ENCODE measurements around the gene PLXNC1.

The PLXNC1 gene

DNA sequence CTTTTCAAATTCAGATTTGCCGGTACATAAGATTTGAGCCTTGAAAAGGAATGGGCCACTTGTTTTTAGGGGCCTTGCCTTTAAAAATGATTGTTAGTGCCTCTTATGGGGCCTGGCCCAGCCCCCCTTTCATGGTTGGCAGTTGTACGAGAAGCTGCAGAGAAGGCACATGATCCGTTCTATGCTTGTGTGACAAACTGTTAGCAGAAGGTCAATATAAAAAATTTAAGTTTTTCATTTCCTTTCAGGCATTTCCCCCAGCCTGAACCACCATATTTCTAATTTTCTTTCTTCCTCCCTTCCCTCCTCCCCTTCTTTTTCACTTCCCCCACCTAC lies 119.1 kb downstream of the PLXNC1 start:
- no peak for TF ChIP-seq ZFX (IDR thresholded peaks at IDR 0.05)
- TF ChIP-seq, protein P1, sequence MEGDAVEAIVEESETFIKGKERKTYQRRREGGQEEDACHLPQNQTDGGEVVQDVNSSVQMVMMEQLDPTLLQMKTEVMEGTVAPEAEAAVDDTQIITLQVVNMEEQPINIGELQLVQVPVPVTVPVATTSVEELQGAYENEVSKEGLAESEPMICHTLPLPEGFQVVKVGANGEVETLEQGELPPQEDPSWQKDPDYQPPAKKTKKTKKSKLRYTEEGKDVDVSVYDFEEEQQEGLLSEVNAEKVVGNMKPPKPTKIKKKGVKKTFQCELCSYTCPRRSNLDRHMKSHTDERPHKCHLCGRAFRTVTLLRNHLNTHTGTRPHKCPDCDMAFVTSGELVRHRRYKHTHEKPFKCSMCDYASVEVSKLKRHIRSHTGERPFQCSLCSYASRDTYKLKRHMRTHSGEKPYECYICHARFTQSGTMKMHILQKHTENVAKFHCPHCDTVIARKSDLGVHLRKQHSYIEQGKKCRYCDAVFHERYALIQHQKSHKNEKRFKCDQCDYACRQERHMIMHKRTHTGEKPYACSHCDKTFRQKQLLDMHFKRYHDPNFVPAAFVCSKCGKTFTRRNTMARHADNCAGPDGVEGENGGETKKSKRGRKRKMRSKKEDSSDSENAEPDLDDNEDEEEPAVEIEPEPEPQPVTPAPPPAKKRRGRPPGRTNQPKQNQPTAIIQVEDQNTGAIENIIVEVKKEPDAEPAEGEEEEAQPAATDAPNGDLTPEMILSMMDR (conservative IDR thresholded peaks at IDR 0.05) = no peak
- H3K27ac ChIP-seq = no peak overlapping the region

DNA sequence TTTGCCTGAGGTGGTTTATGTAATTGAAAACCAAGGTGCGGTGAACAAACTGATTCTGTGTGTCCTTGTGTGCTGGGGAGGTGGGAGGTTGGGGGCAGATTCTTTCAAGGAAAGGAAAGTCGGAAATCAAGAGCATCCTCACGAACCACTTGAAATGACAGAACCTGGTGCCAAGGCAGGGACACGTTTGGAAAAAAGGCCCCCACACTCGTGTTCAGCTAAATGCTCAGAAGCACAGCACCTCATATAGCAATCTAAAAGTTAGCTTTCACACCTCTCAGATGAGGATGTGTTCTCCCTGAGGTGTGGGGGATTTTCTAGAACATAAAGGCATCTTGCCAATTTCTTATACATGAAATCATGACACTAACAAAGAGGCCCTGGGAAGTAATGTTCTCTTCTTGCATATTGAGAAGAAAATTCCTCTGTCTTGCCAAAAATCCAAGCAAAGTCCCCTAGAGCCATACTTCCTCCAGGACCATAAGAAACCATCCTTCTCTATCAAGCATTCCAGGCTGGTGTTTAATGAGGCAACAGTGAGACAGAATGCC lies 119.6 kb downstream of the PLXNC1 start:
- TF ChIP-seq ZFX (IDR thresholded peaks at IDR 0.05) = no peak
- TF ChIP-seq, protein P1 (conservative IDR thresholded peaks at IDR 0.05) = no peak
- H3K27ac ChIP-seq = no peak overlapping the region

DNA sequence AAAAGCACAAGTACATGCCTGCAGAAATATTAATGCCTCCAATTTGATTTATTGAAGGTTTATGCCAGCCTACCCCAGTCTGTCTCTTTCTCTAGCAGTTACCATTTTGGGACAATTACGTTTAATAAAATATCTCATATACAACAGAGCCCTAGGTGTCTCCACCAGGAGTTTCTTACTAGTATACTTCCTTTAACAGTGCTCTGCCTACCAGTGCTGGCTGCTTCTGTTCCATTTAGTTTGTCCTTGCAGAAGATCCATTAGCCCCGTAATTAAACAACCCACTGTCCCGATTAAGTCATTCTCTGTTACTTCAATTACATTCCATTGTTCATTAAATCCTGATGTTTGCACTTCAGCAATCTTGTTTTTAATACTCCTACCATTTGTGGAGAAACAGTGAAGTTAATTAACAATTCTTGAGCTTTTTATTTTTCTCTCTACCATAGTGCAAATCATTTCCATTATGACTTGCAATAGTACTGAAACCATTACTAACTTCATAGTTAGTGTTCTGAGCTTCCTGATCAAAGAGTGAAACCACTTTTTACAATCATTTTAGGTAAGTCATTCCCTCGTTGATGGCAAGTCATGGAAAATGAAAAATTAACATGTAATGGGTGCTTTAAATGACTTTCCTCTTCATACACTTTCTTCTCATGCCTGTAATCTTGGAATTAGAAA lies 121.1 kb downstream of the PLXNC1 start:
- TF ChIP-seq ZFX (IDR thresholded peaks at IDR 0.05) = no peak
- TF ChIP-seq, protein P1 (conservative IDR thresholded peaks at IDR 0.05) = no peak
- no peak overlapping the region for H3K27ac ChIP-seq

- TF ChIP-seq, protein P1 (conservative IDR thresholded peaks at IDR 0.05) = no peak
- TF ChIP-seq ZFX (IDR thresholded peaks at IDR 0.05) = no peak
- H3K27ac ChIP-seq = no peak overlapping the region
Measured at GRCh38 chr12:94271351-94271750, 123.0 kb downstream of the PLXNC1 start.

DNA sequence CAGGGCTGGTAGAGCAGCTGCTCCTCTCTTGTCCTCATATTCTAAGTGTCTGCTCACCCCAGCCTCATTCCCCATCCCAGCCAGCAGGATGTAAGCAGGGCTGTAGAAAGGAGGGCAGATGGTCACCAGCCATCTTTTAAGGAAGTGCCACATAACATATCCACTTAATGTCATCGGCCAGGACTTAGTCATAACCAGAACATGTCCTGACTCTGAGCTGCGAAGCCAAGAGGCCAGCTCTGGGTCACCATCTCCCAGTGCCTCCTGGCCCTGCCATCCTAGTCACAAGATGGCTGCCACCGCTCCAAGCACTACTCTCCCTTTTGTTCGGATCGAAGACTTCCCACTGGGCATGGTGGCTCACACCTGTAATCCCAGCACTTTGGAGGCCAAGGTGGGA lies 123.9 kb downstream of the PLXNC1 start:
- no peak for TF ChIP-seq ZFX (IDR thresholded peaks at IDR 0.05)
- TF ChIP-seq, protein P1 (conservative IDR thresholded peaks at IDR 0.05) = no peak
- H3K27ac ChIP-seq = no peak overlapping the region

GRCh38 chr12:94273272-94273671 lies 124.9 kb downstream of the PLXNC1 start:
- H3K27ac ChIP-seq = no peak overlapping the region
- no peak for TF ChIP-seq ZFX (IDR thresholded peaks at IDR 0.05)
- TF ChIP-seq, protein P1 (conservative IDR thresholded peaks at IDR 0.05) = no peak

GRCh38 chr12:94276725-94277124 lies 128.3 kb downstream of the PLXNC1 start:
- TF ChIP-seq, protein P1 (conservative IDR thresholded peaks at IDR 0.05) = no peak
- no peak for TF ChIP-seq ZFX (IDR thresholded peaks at IDR 0.05)
- no peak overlapping the region for H3K27ac ChIP-seq
